DMS114 treated with DMSO at 0.1 percent for 48 hours (cell line): ENCODE results near the gene UBP1.
"Not testable (repeated sequence)": the region's sequence is repeated elsewhere in the genome, so short reads cannot be mapped to it uniquely, and the experiment has no call there.

Experiments
- DNase-seq: peaks from one replicate; lab custom pipeline; 2025; ENCODE audit not compliant: unreplicated experiment; lab: John Stamatoyannopoulos, UW

UBP1 gene, protein sequence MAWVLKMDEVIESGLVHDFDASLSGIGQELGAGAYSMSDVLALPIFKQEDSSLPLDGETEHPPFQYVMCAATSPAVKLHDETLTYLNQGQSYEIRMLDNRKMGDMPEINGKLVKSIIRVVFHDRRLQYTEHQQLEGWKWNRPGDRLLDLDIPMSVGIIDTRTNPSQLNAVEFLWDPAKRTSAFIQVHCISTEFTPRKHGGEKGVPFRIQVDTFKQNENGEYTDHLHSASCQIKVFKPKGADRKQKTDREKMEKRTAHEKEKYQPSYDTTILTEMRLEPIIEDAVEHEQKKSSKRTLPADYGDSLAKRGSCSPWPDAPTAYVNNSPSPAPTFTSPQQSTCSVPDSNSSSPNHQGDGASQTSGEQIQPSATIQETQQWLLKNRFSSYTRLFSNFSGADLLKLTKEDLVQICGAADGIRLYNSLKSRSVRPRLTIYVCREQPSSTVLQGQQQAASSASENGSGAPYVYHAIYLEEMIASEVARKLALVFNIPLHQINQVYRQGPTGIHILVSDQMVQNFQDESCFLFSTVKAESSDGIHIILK

DNA sequence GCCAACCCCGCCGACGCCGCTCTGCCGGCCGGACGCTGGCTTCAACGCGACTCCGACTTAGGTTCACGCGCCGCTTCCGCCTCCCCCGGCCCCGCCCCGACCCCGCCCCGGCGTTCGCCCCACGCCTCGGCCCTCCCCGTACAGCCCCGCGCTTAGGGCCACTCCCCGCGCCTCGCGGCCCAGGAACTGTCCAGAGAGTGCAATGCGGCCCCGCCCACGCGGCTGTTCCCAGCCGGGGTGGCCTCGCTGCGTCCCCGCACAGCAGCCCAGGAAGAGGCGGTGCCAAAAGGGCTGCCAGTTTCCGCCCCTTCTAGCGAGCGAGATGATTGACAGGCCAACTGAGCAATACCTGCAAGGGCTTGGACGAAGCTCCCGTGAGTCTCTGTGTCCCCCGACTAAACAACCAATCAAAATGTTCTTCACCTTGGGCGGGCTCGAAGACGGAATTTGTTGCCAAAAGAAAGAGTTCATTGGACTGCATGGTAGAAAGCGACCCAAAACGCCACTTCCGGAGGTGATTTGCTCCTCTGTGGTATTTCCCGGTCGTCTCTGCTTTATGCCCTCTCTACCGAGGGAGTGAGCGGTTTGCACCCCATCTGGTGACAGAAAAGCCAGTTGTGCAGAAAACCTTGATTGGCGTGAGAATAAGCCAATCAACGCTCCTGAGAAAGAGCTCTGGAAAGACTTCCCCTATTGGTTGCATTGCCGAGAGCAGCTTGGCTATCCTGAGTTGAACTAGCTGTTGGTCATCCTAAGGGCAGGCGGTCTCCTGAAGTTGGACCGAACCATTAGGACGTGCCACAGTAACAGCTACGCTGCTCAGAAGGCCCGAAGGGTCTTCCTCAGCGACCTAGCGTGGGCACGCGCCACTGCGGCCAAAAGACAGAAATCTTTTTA lies at the start of gene UBP1:
Gene UBP1 (minus strand): TSS at position 78 of the 897 bp plus-strand sequence. CDS start 557 bp downstream, outside the sequence.
- peak; percentile 99 for DNase-seq

DNA sequence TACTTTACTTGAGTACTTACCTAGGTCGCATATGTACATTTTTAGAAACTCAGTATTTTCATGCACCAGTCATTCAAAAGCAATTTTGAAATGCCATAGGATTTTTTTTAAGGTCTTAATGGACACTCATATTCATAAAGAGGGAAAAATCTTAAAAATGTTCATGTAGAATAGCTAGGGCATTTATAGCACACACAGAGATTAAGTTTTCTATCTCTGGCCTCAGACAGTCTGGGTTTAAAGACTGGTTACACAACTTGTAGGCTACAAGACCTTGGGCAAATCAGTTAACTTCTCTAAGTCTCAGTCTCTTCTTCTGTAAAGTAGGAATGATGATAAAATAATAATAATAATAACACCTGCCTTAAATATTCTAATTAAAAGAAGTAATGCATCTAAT lies 48.5 kb upstream of the UBP1 start:
- DNase-seq: no peak

DNA sequence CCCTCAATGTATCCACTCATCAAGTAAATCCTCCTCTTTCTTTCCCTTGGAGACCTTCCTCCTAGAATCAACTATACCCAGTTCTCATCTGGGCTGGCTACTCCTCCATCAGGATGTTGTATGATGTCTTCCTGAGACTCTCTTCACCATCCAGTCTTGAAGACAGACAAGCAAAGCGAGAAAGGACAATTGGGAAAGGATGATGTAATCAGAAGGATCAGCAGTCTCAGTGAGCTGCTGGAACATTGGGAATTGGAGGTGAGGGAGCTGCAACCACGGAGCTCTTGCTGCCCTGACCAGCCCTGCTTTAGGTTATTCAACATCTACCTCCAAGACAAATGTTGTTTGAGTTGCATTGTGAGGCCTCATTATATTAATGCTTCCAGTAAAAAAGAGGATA lies 48.0 kb upstream of the UBP1 start:
- DNase-seq: no peak

DNA sequence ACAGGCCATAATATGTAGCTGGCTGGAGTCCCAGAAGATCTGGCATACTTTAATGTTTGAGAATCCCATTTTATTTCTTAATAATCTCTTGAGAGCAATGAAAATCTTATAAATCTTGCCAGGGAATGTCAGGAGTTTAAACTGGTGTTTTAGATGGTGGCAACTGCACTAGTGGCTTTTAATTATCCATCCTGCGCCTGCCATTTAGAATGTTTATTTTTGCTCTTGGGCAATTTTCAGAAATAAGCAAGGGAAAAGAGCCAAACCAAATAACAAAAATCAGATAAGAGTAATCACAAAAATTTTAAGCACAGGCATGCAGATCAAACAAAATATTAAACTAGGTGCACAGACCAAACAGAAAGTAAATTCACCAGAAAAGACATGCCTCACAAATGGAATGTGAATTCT lies 41.9 kb upstream of the UBP1 start:
- DNase-seq: no peak

DNA sequence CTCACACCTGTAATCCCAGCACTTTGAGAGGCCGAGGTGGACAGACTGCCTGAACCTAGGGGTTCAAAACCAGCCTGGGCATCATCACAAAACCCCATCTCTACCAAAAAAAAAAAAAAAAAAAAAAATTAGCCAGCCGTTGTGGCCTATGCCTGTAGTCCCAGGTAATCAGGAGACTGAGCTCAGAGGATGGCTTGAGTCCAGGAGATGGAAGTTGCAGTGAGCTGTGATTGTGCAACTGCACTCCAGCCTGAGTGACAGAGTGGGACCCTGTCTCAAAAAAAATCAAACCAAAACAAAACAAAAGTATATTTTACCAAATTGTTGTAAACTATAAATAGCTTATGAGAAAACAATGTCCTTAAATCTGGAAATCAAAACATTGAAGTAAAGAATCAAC lies 34.7 kb upstream of the UBP1 start:
- no peak for DNase-seq

DNA sequence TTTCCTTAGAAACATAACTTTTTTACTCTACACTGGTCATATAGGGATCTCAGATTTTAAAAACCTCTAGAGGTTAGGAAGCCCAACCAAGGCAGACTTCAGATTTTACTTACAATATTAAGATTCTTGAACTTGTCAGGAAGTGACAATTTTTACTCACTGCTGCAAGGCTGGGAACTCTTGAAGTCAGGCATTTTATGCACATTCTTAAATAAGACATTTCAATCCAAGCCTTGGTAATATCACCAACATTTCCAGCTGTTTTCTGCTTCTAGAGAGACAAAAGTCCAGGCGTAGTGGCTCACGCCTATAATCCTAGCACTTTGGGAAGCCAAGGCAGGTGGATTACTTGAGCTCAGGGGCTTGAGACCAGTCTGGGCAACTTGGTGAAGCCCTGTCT lies 33.6 kb upstream of the UBP1 start:
- no peak for DNase-seq

DNA sequence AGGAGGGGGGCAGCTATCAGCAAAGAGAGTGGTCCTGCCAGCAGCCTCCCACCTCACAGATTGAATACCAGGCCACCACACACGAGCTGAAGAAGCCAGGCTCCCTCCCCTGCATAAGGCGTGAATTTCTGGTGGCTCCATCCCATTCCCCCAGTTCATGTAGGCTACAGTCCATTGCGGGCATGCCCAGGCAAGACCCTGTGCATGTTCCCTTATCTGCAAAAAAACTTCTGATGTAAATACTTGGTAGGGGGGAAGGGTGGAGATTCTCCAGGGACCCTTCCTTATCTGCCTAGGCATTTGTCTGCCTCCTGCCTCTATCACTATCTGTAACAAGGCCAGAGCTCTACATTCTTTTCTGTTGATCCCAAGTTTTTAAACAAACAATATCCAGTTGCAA lies 27.6 kb upstream of the UBP1 start:
- DNase-seq: no peak

DNA sequence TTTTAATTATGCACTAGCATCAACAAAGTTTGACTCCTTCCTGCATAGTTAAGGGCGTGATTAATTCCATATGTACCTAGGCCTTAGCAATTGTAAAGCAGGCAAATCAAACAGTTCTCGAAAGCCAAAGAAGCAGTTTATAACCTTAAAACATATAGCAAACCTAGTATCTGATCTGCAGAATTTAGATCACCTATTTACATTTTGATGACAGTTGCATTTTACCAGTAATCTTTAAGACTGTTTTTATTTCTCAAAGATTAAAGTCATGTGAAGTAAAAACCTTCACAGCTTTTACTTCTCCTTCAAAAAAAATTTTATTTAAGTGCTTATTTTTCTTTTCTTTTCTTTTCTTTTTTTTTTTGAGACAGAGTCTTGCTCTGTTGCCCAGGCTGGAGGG lies 20.9 kb upstream of the UBP1 start:
- no peak for DNase-seq

DNA sequence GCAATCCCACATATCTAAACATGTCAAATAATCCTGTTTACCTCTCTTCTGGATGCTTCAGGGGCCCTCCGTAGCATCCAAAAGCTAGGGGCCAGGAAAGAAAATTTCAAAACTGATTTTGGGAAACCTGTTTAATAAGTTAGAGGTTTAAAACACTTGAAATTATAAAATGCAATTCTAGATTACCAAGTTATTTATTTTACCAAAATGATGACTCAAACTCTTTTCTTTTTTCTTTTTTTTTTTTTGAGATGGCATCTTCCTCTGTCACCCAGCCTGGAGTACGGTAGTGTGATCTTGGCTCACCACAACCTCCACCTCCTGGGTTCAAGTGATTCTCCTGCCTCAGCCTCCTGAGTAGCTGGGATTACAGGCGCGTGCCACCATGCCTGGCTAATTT lies 19.4 kb upstream of the UBP1 start:
- DNase-seq: not testable (repeated sequence)

DNA sequence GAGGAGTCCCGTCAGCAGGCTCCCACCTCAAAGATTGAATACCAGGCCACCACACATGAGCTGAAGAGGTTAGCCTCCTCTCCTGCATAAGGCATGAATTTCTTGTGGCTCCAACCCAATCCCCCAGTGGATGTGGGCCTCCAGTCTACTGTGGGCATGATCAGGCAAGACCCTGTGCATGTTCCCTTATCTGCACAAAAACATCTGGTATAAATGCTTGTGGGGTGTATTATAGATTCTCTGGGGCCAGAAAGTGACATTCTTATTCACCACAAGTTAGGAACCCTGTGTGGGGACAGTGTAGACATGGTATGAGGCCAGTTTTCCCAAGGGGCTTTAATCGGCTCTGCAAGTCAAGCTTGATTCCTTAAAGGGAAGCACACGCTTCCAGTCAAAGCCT lies 18.2 kb upstream of the UBP1 start:
- no peak for DNase-seq

DNA sequence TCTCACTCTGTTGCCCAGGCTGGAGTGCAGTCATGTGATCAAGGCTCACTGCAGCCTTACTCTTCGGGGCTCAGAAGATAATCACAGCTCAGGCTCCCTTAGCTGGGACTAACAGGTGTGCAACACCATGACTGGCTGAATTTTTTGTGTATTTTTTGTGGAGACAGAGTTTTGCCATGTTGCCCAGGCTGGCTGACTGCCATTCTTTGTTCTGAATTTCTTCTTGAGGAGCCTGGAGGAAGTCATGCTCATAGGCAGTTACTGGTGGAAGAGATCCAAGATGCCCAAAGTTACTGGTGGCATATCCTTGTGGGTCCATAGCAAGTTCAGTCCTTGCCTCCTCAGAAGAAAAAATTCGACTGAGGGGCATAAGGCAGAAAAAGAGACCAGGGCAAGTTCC lies 16.6 kb upstream of the UBP1 start:
- DNase-seq: no peak

DNA sequence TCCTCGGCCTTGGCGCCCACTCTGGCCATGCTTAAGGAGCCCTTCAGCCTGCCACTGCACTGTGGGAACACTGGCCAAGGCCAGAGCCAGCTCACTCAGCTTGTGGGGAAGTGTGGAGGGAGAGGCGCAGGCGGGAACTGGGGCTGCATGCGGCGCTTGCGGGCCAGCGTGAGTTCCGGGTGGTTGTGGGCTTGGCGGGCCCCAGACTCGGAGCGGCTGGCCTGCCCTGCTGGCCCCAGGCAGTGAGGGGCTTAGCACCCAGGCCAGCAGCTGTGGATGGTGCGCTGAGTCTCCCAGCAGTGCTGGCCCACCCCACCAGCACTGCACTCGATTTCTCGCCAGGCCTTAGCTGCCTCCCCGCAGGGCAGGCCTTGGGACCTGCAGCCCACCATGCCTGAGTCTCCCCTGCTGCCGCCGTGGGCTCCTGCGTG lies 13.1 kb upstream of the UBP1 start:
- no peak for DNase-seq

DNA sequence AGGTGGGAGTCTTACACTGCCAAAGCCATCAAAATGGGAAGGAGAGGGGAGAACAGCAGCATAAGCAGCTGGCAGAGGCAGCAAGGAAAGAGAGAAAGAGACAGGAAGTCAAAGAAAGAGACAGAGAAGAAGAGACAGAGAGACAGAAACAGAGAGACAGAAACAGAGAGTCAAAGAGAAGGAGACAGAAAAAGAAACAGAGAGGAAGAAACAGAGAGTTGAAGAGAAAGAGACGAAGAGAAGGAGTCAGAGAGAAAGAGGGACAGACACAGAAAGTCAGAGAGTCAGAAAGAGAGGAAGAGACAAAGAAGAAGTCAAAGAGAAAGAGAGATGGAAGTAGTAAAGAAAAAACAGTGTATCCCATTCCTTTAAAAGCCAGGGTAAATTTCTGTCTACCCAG lies 11.8 kb upstream of the UBP1 start:
- DNase-seq: not testable (repeated sequence)

DNA sequence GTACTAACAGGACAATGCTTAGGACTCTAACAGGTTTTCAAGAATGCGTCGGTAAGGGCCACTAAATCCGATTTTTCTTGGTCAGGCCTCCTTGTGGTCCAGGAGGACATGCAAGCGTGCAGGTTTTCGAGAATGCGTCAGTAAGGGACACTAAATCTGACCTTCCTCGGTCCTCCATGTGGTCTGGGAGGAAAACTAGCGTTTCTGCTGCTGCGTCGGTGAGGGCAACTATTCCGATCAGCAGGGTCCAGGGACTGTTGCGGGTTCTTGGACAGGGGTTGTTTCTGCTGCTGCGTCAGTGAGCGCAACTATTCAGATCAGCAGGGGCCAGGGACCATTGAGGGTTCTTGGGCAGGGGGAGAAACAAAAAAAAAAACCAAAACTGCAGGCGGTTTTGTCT lies 7.8 kb upstream of the UBP1 start:
- DNase-seq: no peak

DNA sequence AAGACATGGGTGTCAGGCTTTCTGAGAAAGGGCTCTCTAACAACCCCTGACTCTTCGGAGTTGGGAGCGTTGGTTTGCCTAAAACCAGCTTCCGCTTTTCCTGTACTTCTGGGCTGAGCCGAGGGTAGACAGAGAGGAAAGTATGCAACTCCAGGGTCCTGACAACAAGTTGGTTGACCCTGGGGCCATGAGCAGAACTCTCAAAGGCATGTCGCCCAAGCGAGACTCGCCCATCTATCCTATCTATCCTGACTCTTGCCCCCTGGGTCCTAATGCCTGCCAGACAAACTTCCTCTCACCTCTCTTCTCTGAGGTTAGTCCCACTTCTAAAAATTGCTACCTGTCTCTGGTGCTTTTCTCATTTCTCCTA lies 7.0 kb upstream of the UBP1 start:
- DNase-seq: not testable (repeated sequence)

DNA sequence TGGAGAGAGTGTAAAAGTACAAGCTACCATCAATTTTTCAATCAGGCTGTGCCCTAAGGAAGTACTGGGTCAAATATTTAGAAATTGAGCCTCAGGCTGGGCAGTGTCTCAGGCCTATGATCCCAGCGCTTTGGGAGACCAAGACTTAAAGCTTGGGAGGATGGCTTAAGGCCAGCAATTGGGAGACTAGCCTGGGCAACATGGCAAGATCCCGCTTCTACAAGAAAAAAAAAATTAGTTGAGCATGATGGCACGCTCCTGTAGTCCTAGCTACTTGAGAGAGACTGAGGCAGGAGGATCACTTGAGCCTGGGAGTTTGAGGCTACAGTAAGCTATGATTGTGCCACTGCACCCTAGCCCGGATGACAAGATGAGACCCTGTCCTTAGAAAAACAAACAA lies 2.0 kb upstream of the UBP1 start:
- DNase-seq: no peak

DNA sequence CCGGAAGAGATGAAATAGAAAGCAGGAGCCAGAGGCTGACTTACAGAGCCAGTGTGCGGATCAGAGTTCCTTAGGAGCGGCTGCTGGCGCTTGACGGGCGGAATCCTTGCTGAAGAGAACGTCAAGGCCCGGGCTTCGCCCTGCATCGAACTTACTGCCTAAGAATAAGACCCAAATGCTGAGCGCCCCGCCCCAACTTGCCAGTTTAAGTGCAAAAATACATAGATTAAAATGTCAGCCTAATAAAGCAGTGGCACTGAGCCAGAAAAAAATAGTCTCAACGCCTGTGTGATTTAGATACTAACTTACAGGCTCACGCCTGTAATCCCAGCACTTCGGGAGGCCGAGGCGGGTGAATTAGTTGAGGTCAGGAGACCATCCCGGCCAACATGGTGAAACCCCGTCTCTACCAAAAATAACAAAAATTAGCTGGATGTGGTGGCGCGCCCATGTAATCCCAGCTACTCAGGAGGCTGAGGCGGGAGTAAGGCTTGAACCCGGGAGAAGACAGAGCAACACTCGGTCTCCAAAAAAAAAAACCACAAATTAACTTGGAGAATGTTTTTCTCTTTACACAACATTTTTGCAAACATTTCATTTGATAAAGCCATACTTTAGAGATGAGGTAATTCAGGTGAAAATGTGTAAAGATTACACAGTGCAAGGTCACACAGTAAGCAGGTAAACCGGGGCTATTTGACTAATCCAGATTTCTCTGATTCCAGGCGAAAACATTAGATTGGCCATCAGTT lies 1.2 kb upstream of the UBP1 start:
- DNase-seq: no peak

DNA sequence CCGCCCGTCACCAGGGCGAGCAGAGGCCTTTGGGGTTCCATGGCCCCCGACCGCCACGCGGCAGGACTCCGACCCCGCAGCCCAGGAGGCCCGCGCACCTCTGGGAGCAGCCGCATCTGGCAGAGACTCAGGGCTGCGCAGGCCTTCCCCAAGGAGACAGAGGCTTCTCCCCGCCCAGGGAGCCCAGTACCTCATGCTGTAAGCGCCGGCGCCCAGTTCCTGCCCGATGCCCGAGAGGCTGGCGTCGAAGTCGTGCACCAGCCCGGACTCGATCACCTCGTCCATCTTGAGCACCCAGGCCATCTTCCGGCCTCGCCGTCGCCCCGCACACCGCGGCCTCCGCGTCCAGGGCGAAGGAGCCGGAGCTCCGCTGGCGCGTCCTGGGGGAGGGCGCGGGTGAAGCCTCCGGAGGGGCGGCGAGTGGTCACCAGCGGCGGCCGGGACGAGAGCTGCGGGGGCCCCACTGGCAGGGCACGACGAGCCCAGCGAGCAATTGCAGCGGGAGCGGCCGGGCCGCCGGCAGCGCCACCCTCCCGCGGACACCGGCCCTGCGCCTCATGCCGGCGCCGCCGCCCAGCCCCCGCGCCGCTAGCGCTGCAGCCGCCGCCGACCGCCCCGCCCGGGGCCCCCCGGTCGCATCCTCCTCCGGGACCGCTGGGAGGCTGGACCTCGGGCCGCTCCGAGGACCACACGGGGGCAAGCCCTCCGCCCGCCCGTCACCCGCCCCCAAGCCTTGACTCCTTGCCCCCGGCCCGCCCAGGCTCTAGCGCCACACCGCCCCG lies 468 bp downstream of the UBP1 start:
- DNase-seq: no peak

DNA sequence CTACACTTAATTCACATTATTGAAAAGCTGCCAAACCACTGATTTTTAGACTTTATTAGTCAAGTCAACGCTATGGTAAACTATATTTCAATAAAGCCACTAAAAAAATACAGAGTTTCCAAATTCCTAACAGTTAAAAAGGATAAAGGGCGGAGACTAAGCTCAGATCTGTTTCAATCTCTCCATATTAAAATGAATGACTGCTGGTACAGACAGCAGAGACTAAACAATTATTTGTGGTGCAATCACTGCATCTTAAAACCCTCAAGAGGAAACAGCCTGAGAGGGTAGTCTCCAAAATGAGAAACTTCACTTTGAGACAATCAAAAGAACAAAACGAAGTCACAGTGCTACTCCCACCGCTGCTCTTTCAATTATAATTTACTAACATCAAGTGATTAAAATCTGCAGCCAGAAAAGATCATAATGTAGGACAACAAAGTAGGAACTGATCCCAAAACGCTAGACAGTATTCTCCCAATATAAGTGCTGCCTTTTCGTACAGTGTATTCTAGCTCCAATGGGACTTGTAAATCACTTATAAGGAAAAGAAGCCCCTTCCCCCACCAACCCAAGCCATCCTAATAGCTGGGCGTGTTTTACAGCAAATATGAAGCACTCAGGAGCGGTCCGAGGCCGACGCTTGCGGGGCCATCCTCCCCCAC lies 1.2 kb downstream of the UBP1 start:
- no peak for DNase-seq

DNA sequence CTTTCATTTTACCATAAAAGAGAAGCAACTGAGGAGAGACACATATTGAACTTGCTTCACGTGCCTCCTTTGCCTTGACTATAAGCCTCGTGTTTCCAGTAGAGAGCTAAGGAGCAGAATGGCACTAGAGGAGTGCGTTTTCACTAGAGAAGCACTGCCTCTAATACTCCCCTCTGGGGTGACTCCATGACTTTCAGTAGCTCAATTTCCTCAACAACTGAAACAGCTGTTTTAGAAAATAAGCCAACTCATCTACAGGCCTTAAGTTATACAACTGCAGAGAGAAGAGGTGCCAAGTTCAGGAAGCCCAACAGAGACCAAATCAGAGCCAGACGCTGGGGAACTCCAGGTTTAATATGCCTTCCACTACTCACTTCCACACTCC lies 1.9 kb downstream of the UBP1 start:
- no peak for DNase-seq
